Neuronal stem cell (in vitro differentiated cells): Measurements from ENCODE around the gene CABP7.

Experiments used
- DNase-seq: peaks from one replicate; pipeline ENCODE4 v3.0.0-alpha.2; 2013; ENCODE audit warnings: low spot score
- H2AFZ ChIP-seq: one replicate; pipeline ENCODE4 v1.6.1; 2013; ENCODE audit warnings: mild to moderate bottlenecking, low read length, inconsistent platforms
- H2AK5ac ChIP-seq: 2 replicates; pipeline ENCODE4 v1.6.1; 2013; ENCODE audit warnings: low read depth, mild to moderate bottlenecking, inconsistent platforms, low read length, moderate library complexity, mixed read lengths
- H2BK120ac ChIP-seq: 2 replicates; pipeline ENCODE4 v1.6.1; 2013; ENCODE audit warnings: low read depth, mild to moderate bottlenecking, inconsistent platforms, low read length, moderate library complexity, mixed read lengths
- H2BK12ac ChIP-seq: one replicate; pipeline ENCODE4 v1.6.1; 2013; ENCODE audit warnings: low read length, inconsistent platforms
- H2BK15ac ChIP-seq: 2 replicates; pipeline ENCODE4 v1.6.1; 2013; ENCODE audit warnings: mild to moderate bottlenecking, low read length, inconsistent platforms, mixed read lengths
- H2BK5ac ChIP-seq: one replicate; pipeline ENCODE4 v1.6.1; 2013; ENCODE audit warnings: inconsistent platforms, mild to moderate bottlenecking, low read length, moderate library complexity
- H3K14ac ChIP-seq: one replicate; pipeline ENCODE4 v1.6.1; 2013; ENCODE audit warnings: low read length, inconsistent platforms
- H3K18ac ChIP-seq: 2 replicates; pipeline ENCODE4 v1.6.1; 2013; ENCODE audit warnings: low read length, inconsistent platforms
- H3K23ac ChIP-seq: 2 replicates; pipeline ENCODE4 v1.6.1; 2013; ENCODE audit warnings: low read depth, mild to moderate bottlenecking, mixed read lengths, low read length, inconsistent platforms; ENCODE audit not compliant: poor library complexity
- H3K27ac ChIP-seq: replicated peaks from 3 replicates; pipeline ENCODE4 v1.5.1; 2013; ENCODE audit warnings: low read length, inconsistent platforms
- H3K27me3 ChIP-seq, 3 experiments: 2 replicates each; pipeline ENCODE4 v1.6.1; 2013; ENCODE audit warnings: low read length in 3 of 3, mild to moderate bottlenecking in 2 of 3, inconsistent platforms in 1 of 3, low read depth in 1 of 3, mixed read lengths in 1 of 3, moderate library complexity in 1 of 3; ENCODE audit not compliant: control insufficient read depth in 3 of 3, insufficient read depth in 3 of 3
- H3K36me3 ChIP-seq, 2 donors: replicated peaks in 1 of 2; 2 replicates each; pipeline ENCODE4 v1.6.1; 2013; ENCODE audit warnings: low read length in 2 of 2; ENCODE audit not compliant: control insufficient read depth in 2 of 2, insufficient read depth in 2 of 2
- H3K4ac ChIP-seq: 2 replicates; pipeline ENCODE4 v1.6.1; 2013; ENCODE audit warnings: inconsistent platforms, mild to moderate bottlenecking, low read length, moderate library complexity
- H3K4me1 ChIP-seq, 2 donors: 1 replicate in 1 of 2; 2 replicates in 1 of 2; pipeline ENCODE4 v1.6.1; 2013; ENCODE audit warnings: low read length in 2 of 2, low read depth in 1 of 2; ENCODE audit not compliant: control insufficient read depth in 2 of 2, insufficient read depth in 1 of 2
- H3K4me2 ChIP-seq: one replicate; pipeline ENCODE4 v1.6.1; 2013; ENCODE audit warnings: mild to moderate bottlenecking, low read length, inconsistent platforms; ENCODE audit not compliant: insufficient read depth, poor library complexity, severe bottlenecking
- H3K4me3 ChIP-seq, 2 donors: 2 replicates each; pipeline ENCODE4 v1.5.1; 2013; ENCODE audit warnings: low read length in 2 of 2, mild to moderate bottlenecking in 2 of 2, inconsistent platforms in 1 of 2, moderate library complexity in 1 of 2
- H3K79me1 ChIP-seq: one replicate; pipeline ENCODE4 v1.6.1; 2013; ENCODE audit warnings: low read depth, mild to moderate bottlenecking, inconsistent platforms, low read length, moderate library complexity
- H3K9ac ChIP-seq: one replicate; pipeline ENCODE4 v1.6.1; 2013; ENCODE audit warnings: mild to moderate bottlenecking, low read depth, low read length, inconsistent platforms; ENCODE audit not compliant: poor library complexity
- H3K9me3 ChIP-seq, 2 donors: replicated peaks in 1 of 2; 2 replicates each; pipeline versions ENCODE3 to v1.6.1; 2013; ENCODE audit warnings: low read length in 2 of 2, mild to moderate bottlenecking in 2 of 2, inconsistent platforms in 1 of 2, low read depth in 1 of 2, mixed read lengths in 1 of 2, moderate library complexity in 1 of 2; ENCODE audit not compliant: control insufficient read depth in 2 of 2, insufficient read depth in 1 of 2
- H4K8ac ChIP-seq: one replicate; pipeline ENCODE4 v1.6.1; 2013; ENCODE audit warnings: low read depth, mild to moderate bottlenecking, inconsistent platforms, low read length, moderate library complexity
- H4K91ac ChIP-seq: one replicate; pipeline ENCODE4 v1.6.1; 2013; ENCODE audit warnings: low read length, low read depth, mild to moderate bottlenecking, inconsistent platforms; ENCODE audit not compliant: poor library complexity
- WGBS, 2 donors: extraction: QIAGEN DNeasy Blood & Tissue Kit; methylation state at CpG; one replicate each; pipeline ENCODE4 v1.1.7; 2013; ENCODE audit warnings: missing lambda C conversion rate in 2 of 2, mixed read lengths in 1 of 2; ENCODE audit not compliant: insufficient read length in 2 of 2, insufficient replicate concordance in 1 of 2; ENCODE audit errors: extremely low coverage in 2 of 2; 5-methylcytosine and 5-hydroxymethylcytosine counted together

CABP7 gene

DNA sequence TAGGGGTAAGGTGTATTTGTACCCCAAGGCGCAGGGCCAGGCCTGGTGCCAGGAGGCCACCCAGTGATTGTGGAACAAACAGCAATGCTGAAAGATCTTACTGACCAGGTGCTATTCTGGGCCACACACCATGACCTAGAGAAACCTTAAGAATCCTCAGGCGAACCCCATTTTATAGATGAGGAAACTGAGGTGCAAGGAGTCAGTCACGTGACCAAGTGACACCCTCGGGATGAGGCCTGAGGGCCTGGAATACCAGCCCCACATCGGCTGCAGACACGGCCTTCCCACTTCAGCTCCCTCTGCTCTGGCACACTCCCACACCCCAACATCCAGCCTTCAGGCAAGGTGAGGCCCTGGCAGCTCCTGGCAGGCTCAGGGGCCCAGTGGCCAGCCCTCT lies 13.1 kb downstream of the CABP7 start:
- Histone ChIP-seq H2BK15ac (no peak overlapping the region), H3K9ac (no peak overlapping the region), H2AK5ac (no peak overlapping the region), H3K27ac (no peak overlapping the region), H3K4me3 (no peak overlapping the region), H3K36me3 (no peaks in the 10 kb centered on the region), H3K14ac (peak overlapping the region; percentile 38), H3K9me3 (no peaks in the 10 kb centered on the region), H3K79me1 (no peaks in the 10 kb centered on the region), H3K4me2 (no peak overlapping the region), H2BK5ac (no peak overlapping the region), H3K4me1 (peaks cover 0 to 10% of the 10 kb centered on the region in 2 donors), H3K23ac (no peak overlapping the region), H2AFZ (no peak overlapping the region), H4K8ac (no peak overlapping the region), H2BK12ac (no peak overlapping the region), H3K18ac (no peak overlapping the region), H3K27me3 (no peaks in the 10 kb centered on the region), H3K4ac (no peak overlapping the region), H2BK120ac (no peak overlapping the region), H4K91ac (no peak overlapping the region)
- WGBS, 2 donors, result no CpG with 5 or more reads among the region's 6 CpGs
- DNase-seq, result no peak

DNA sequence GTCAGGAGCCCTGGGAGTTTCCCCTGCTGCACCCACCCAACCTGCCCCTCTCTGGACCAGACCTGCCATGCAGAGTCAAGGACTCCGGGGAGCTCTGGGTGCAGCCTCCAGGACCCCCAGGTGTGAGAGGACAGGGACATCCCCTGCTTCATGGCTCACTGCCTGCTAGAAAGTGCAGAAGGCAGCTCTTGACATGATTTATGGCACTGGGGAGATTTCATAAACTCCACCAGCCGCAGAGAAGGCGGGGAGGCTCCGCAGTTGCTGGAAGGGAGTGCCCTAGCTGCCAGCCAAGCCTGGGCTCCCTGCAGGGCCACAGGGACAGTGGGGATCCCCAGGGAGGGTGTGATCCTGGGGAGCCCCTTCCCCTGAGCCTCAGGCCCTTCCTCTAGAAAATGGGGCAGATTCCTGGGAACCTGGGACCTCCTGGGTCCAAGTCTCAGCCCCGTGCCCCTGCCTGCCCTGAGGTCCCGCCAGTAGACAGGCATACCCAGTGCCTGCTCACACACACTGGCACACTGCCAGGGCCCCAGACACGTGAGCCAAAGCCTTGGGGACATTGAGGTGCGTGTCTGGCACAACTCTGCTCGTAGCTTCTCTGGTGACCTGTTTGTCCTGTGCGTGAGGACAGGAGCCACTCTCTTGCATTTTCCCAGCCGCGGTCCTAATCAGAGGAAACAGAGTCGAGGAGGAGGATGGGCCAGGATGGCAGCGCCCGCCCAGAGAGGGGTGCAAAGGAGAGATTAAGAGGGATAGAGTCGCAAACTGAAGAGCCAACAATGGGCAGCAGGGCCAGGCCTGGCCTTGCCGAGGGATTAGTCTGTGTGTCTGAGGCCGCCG lies 13.8 kb downstream of the CABP7 start:
- no peak overlapping the region for H3K4ac ChIP-seq
- no peak for DNase-seq
- no peak overlapping the region for H2BK120ac ChIP-seq
- H3K23ac ChIP-seq, result no peak overlapping the region
- no CpG with 5 or more reads among the region's 19 CpGs for WGBS, 2 donors
- no peaks in the 10 kb centered on the region for H3K36me3 ChIP-seq
- no peak overlapping the region for H3K4me3 ChIP-seq
- H2BK15ac ChIP-seq, result no peak overlapping the region
- H3K9me3 ChIP-seq, result no peaks in the 10 kb centered on the region
- H3K27ac ChIP-seq, result no peak overlapping the region
- H2BK12ac ChIP-seq, result peak overlapping the region; percentile 22
- H3K18ac ChIP-seq, result peak overlapping the region; percentile 28
- no peak overlapping the region for H4K8ac ChIP-seq
- no peaks in the 10 kb centered on the region for H3K79me1 ChIP-seq
- peak overlapping the region; percentile 56 for H2AK5ac ChIP-seq
- H2BK5ac ChIP-seq, result no peak overlapping the region
- H2AFZ ChIP-seq, result no peak overlapping the region
- peak overlapping the region; percentile 30 for H4K91ac ChIP-seq
- no peak overlapping the region for H3K9ac ChIP-seq
- H3K27me3 ChIP-seq, result no peaks in the 10 kb centered on the region
- H3K4me2 ChIP-seq, result no peak overlapping the region
- H3K4me1 ChIP-seq, result peaks cover 0 to 10% of the 10 kb centered on the region in 2 donors
- peak overlapping the region; percentile 47 for H3K14ac ChIP-seq

DNA sequence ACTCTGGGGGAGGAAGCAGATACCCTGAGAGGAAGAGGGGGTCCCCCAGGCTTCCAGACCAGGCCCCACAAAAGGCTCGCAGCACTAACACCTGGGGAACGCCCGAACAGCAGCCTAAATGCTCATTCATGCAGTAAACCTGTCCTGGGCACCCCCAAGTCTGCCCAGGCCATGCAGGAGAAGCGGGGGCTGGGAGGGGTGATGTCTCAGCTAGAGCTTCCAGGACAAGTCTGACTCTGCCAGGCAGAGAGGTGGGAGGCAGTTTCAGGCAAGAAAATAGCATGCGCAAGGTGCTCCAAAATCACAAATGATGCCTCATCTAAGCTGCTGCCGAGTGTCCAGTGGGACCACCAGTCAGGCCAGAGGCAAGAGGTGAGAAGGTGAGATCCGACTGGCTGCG lies 14.6 kb downstream of the CABP7 start:
- no peak overlapping the region for H4K91ac ChIP-seq
- DNase-seq, result no peak
- H3K36me3 ChIP-seq, result peaks cover 0 to under 1% of the 10 kb centered on the region in 2 donors
- H3K23ac ChIP-seq, result no peak overlapping the region
- H2BK15ac ChIP-seq, result no peak overlapping the region
- no peak overlapping the region for H2AFZ ChIP-seq
- no peak overlapping the region for H3K18ac ChIP-seq
- H3K9me3 ChIP-seq, result no peaks in the 10 kb centered on the region
- H2BK5ac ChIP-seq, result no peak overlapping the region
- H3K27ac ChIP-seq, result no peak overlapping the region
- no peak overlapping the region for H2BK12ac ChIP-seq
- no CpG with 5 or more reads among the region's 8 CpGs for WGBS, 2 donors
- H3K79me1 ChIP-seq, result no peaks in the 10 kb centered on the region
- no peak overlapping the region for H3K4me2 ChIP-seq
- no peak overlapping the region for H3K9ac ChIP-seq
- H2BK120ac ChIP-seq, result no peak overlapping the region
- peak overlapping the region; percentile 14 for H3K4ac ChIP-seq
- H3K27me3 ChIP-seq, result no peaks in the 10 kb centered on the region
- peaks cover 0 to 10% of the 10 kb centered on the region in 2 donors for H3K4me1 ChIP-seq
- H4K8ac ChIP-seq, result no peak overlapping the region
- H3K4me3 ChIP-seq, result no peak overlapping the region
- peak overlapping the region; percentile 89 for H3K14ac ChIP-seq
- peak overlapping the region; percentile 54 for H2AK5ac ChIP-seq

DNA sequence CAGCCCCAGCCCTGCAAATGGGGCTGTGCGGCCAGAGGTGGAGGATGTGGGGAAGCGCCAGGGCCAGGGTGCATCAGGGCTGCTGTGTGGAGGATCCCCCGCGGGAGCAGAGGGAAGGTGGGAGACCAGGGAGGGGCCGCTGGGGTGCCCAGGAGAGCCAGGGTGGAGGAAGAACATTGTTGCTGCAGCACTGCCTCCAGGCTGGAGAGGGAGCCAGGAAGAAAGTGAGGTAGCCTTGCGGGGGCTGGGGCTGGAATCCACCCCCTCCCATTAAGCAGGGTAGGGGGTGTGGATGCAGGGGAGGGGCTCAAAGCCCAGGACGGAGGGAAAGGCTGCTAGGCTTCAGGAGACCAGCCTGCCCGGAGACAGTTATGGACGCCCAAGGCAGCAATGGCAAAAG lies 15.0 kb downstream of the CABP7 start:
- Histone ChIP-seq H3K9ac (peak overlapping the region; percentile 21), H2BK12ac (no peak overlapping the region), H3K79me1 (no peaks in the 10 kb centered on the region), H4K91ac (no peak overlapping the region), H2AFZ (no peak overlapping the region), H2BK120ac (peak overlapping the region; percentile 44), H3K4ac (no peak overlapping the region), H2BK5ac (no peak overlapping the region), H2BK15ac (no peak overlapping the region), H3K14ac (peak overlapping the region; percentile 89), H3K27me3 (no peaks in the 10 kb centered on the region), H3K27ac (no peak overlapping the region), H3K36me3 (peaks cover 0 to 2% of the 10 kb centered on the region in 2 donors), H3K4me1 (peaks cover 0 to 10% of the 10 kb centered on the region in 2 donors), H4K8ac (no peak overlapping the region), H3K9me3 (no peaks in the 10 kb centered on the region), H3K23ac (no peak overlapping the region), H3K4me3 (no peak overlapping the region), H2AK5ac (peak overlapping the region; percentile 54), H3K18ac (peak overlapping the region; percentile 38), H3K4me2 (no peak overlapping the region)
- DNase-seq, result no peak
- WGBS, 2 donors, result no CpG with 5 or more reads among the region's 9 CpGs
